Dermis microvascular lymphatic vessel endothelial cell (primary cell): ENCODE measurements around the gene WDR41. TPM values are rescaled to one million over a fixed set of nuclear protein-coding genes. Genes with fewer than 3 reads are reported as not detected.
"Not testable (repeated sequence)": the region's sequence is repeated elsewhere in the genome, so short reads cannot be mapped to it uniquely, and the experiment has no call there.

ENCODE experiments used
- DNase-seq, 2 donors: peaks; one replicate each; pipeline versions ENCODE4 v3.0.0 to v3.0.0-alpha.2; 2010; ENCODE audit warnings: low read depth in 2 of 2
- total RNA-seq: library from RNA; depleted of rRNA; stranded (reverse); fragments of >200 nt; gene quantifications from 2 replicates; pipeline ENCODE4 v1.2.1, GENCODE V29; 2014

The WDR41 gene
- total RNA-seq, result 57.8 and 68.0 TPM in 2 replicates

- DNase-seq, result peak; percentile 82 to 92
These were observed at the start of gene WDR41 for GRCh38 chr5:77491783-77492652. Gene WDR41 (minus strand): TSS chr5:77492316. CDS start chr5:77492220, 96 bp downstream.

DNA sequence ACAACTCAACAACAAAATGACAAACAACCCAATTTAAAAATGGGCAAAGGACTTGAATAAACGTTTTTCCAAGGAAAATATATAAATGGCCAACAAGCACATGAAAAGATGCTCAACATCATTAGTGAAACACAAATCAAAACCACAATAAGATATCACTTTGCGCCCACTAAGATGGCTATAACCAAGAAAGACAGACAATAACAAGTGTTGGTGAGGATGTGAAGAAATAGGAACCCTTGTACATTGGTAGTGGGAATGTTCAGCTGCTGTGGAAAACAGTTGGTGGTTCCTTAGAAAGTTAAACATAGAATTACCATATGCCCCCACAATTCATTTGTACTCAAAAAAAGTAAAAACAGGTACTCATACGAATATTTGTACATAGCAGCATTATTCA is 39.2 kb upstream of the WDR41 start:
- no peak for DNase-seq

GRCh38 chr5:77518304-77518703 is 26.2 kb upstream of the WDR41 start:
- DNase-seq, result peak; percentile 12 to 44

DNA sequence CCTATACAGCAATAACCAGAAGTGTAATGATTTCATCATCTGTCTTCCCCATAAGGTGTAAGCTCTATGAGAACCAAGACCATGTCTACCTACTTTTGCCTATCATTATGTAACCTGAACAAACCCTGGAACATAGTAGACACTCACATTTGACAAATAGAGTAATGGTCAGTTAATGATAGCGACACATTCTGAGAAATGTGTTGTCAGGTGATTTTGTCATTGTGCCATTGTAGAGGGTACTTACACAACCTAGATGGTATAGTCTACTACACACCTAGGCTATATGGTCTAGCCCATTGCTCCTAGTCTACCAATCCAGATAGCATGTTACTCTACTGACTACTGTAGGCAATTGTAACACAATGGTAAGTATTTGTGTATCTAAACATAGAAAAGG is 22.3 kb upstream of the WDR41 start:
- no peak for DNase-seq

GRCh38 chr5:77513321-77513720 is 21.2 kb upstream of the WDR41 start:
- no peak for DNase-seq

GRCh38 chr5:77501132-77501531 is 9.0 kb upstream of the WDR41 start:
- DNase-seq, result not testable (repeated sequence)

- DNase-seq, result no peak
These were observed 7.9 kb upstream of the WDR41 start for GRCh38 chr5:77499973-77500372.

DNA sequence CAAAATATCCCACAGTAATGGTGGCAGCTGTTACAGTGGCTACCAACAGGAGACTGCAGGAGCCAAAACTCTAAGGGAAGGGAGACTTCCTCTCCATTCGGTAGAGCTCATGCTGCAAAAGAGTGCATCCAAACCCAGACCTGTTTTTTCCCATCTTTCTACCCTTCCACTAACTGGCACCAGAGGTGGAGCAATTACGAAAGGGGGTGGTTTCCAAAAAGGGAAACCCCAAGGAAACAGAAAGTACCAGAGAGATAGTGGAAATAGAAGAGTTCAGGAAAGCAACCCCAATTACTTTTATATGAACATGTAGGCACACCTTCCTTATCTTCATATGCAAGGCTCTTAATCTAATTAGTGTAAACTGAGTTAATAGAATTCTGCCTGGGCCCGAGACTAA is 7.3 kb upstream of the WDR41 start:
- no peak for DNase-seq

DNA sequence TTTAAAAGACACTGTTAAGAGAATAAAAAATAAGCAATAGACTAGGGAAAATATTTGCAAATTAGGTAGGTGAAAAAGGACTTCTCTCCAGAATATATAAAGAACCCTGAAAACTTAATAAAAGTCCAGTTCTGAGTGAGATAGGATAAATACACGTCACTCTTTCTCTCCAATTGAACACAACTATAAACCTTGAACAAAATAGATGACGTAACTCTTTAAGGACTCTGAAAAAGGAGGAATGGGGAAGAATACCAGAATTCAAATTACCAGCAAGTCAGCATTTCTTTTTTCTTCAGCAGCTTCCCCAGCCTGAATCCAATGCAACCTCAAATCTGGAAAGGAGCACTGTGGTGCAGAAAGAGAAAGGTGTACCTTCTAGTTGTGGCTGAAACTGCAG is 6.8 kb upstream of the WDR41 start:
- no peak for DNase-seq

- DNase-seq, result no peak
These were observed 2.8 kb upstream of the WDR41 start for GRCh38 chr5:77494935-77495334.

DNA sequence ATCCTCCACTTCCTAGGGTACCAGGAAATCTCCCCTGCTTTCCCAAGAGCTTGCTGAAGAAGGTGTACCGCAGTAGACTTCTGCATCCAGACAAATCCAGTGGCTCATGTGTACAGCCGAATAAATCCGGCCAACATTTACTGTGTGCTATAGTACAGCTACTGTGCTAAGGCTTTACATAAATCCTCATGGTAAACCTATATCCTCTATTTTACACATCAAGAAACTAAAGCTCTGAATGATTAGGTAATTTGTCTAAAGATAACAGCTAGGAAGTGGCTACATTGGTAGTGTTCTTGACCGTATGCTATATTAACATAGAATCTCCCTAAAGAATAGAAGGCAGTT is 511 bp upstream of the WDR41 start:
- no peak for DNase-seq

DNA sequence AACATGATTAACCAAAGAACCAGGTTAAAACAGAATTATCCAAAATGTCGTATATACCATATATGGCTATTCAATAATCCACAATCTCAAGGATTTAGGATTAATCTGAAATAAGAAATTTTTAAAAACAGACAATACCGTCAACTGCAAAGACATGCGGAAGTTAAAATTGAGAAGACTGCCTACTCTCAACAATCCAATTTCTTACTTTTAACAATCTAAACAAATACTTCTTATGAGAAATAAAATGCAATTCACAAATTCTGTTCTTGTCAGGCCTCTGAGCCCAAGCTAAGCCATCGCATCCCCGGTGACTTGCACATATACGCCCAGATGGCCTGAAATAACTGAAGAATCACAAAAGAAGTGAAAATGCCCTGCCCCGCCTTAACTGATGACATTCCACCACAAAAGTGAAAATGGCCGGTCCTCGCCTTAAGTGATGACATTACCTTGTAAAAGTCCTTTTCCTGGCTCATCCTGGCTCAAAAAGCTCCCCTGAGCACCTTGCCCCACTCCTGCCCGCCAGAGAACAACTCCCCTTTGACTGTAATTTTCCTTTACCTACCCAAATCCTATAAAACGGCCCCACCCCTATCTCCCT is 1.3 kb downstream of the WDR41 start:
- DNase-seq, result peak in 1 of 2 donors; percentile 14

DNA sequence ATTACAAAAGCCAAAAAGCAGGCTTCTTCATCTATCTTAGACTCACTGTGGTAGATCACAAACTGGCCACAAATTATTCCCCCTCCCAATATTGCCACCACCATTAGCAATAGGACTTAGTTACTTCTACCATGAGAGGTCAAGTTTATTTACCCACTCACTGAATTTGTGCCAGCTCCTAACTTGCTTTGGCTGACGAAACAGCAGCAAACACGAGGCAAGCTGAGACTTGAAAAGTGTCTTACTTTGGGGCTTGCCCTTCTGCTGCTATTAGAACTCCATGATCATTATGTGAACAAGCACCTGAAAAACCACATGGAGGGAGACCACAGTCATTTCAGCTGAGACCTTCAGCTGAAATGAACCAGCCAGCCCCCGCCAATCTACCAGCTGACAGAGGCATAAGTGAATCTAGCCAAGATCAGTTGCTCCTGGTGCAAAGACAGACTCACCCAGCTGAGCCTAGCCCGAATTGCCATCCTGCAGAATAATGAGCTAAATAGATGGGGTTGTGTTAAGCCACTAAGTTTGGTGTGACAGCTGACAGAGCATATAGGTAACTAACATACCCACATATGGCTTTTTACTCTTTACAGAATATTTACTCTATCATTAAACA is 5.7 kb downstream of the WDR41 start:
- no peak for DNase-seq

DNA sequence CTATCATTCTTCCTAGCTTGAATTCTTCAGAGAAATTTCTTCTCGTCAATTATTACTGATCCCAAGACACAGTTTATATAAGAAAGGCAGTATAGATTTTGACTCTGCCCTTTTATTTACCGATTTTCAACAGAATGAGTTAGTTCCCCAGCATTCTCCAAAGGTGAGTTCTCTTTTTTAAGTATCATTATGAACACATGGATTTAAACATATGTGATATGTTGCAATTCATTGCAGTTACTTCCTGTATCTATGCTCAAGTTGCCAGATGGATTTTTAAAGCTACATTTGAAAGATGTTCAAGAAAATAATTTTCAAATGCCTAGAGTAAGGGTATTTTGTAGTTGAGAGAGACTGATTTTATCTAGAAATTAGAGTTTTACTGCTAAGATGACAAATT is 8.4 kb downstream of the WDR41 start:
- no peak for DNase-seq

DNA sequence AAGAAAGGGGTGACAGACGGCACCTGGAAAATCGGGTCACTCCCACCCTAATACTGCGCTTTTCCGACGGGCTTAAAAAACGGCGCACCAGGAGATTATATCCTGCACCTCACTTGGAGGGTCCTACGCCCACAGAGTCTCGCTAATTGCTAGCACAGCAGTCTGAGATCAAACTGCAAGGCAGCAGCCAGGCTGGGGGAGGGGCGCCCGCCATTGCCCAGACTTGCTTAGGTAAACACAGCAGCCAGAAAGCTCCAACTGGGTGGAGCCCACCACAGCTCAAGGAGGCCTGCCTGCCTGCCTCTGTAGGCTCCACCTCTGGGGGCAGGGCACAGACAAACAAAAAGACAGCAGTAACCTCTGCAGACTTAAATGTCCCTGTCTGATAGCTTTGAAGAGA is 17.1 kb downstream of the WDR41 start:
- DNase-seq, result not testable (repeated sequence)

GRCh38 chr5:77468875-77469274 is 23.2 kb downstream of the WDR41 start:
- not testable (repeated sequence) for DNase-seq

GRCh38 chr5:77463905-77464304 is 28.2 kb downstream of the WDR41 start:
- DNase-seq, result no peak

- DNase-seq, result no peak
These were observed 30.8 kb downstream of the WDR41 start for GRCh38 chr5:77461287-77461686.

DNA sequence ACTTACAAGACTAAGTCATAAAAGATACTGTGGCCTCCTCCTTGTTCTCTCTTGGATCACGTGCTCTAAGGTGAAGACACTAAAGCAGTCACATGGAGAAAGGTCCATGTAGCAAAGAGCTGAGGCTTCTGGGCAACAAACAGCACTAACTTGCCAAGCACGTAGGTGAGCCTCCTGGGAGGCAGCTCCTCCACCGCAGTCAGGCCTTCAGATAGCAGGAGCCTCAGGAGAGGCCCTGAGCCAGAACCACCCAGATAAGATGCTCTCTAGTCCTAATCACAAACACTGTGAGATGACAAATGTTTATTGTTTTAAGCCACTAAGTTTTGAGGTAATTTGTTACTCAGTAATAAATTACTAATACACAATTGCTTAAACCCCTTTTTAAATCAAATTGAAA is 38.0 kb downstream of the WDR41 start:
- DNase-seq, result no peak

DNA sequence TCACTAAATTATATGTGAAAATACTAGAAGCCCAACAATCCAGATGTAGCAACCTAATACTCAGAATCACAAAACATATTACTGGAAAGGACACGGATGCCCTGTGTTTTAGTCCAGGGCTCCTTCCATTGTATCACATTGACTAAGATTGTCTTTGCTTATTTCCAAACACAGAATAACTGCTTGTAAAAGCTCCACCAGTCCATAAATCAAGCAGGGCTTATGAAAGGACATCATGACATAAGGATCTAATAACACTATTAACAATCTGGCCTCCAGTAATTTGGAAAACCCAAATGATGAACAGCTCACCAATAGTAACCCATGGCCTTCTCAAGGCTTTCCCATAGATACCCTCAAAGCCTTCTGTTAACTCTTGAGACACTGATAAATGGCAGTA is 39.8 kb downstream of the WDR41 start:
- no peak for DNase-seq

- no peak for DNase-seq
These were observed 42.1 kb downstream of the WDR41 start for GRCh38 chr5:77449981-77450380.

GRCh38 chr5:77449277-77449676 is 42.8 kb downstream of the WDR41 start:
- no peak for DNase-seq

DNA sequence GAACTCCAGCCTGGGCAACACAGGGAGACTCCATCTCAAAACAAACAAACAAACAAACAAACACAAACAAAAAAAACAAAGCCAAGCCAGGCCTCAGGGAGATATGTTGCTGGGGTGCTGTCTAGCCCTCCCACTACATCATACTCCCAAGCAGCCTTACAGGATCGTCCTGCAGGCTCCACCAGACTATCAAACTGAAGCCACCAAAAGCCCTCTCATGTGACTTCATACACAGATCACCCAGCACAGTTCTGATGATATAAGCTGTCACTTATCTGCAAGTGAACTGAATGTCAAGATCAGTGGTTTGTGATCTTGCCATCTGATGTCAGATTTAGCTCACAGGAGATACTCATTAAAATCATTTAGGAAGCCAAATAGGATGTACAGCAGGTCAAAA is 43.3 kb downstream of the WDR41 start:
- DNase-seq, result no peak
